Neural crest cell (in vitro differentiated cells): Measurements from ENCODE around the gene OPA1. TPM values are rescaled to one million over a fixed set of nuclear protein-coding genes. Genes with fewer than 3 reads are reported as not detected.

ENCODE experiments used
- DNase-seq: peaks from one replicate; pipeline ENCODE4 v3.0.0; 2021; ENCODE audit warnings: low read depth, mixed read lengths, low spot score
- H3K27ac Mint-ChIP-seq: one replicate; pipeline ENCODE4 v1.8.0; 2021; ENCODE audit warnings: mild to moderate bottlenecking, mixed read lengths; ENCODE audit not compliant: unreplicated experiment
- H3K27me3 Mint-ChIP-seq: 2 replicates; pipeline ENCODE4 v1.8.0; 2021; ENCODE audit warnings: low read depth, mild to moderate bottlenecking, mixed read lengths
- H3K36me3 Mint-ChIP-seq: 2 replicates; pipeline ENCODE4 v1.8.0; 2021; ENCODE audit warnings: low read depth, mild to moderate bottlenecking, mixed read lengths
- H3K4me1 Mint-ChIP-seq: 2 replicates; pipeline ENCODE4 v1.8.0; 2021; ENCODE audit warnings: mixed read lengths
- H3K4me3 Mint-ChIP-seq: one replicate; pipeline ENCODE4 v1.8.0; 2021; ENCODE audit warnings: mild to moderate bottlenecking, mixed read lengths
- H3K9me3 Mint-ChIP-seq: 2 replicates; pipeline ENCODE4 v1.8.0; 2021; ENCODE audit warnings: mixed read lengths
- total RNA-seq: library from RNA; stranded (reverse); gene quantifications from 2 replicates; pipeline ENCODE4 v1.2.1, GENCODE V29; 2021
- TF ChIP-seq, protein P1 (sequence below): fragments of 200-600 bp; sonication (generic); conservative IDR thresholded peaks from 2 replicates; pipeline ENCODE4 v1.5.0; 2021; ENCODE audit warnings: antibody characterized with exemption, mild to moderate bottlenecking

Gene OPA1
- total RNA-seq, 1 donor from 2014 or later: 60.8 TPM

DNA sequence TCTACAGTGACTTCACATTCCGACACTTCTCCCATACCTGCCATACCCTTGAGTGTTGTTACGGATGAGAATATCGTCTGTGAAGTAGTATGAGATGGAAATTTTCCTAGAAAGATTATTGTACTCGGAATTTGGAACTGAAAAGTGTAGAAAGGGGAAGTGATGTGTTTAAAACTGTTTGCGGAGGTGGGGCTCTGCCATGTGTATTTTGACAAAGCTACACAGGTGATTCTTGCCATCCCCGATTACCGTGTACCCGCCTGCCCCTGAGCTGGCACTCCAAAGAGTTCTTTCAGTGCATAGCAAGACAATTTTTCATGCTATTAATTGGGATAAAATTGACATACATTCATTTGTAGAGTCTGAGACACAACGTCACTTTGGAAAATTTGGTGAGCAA, 81.7 kb downstream of the OPA1 start:
- H3K4me1 Mint-ChIP-seq: peaks cover 29% of the 10 kb centered on the region
- DNase-seq: no peak
- no peak overlapping the region for H3K27ac Mint-ChIP-seq
- no peaks in the 10 kb centered on the region for H3K9me3 Mint-ChIP-seq
- H3K4me3 Mint-ChIP-seq: no peak overlapping the region
- H3K27me3 Mint-ChIP-seq: peaks cover 63% of the 10 kb centered on the region
- TF ChIP-seq, protein P1, sequence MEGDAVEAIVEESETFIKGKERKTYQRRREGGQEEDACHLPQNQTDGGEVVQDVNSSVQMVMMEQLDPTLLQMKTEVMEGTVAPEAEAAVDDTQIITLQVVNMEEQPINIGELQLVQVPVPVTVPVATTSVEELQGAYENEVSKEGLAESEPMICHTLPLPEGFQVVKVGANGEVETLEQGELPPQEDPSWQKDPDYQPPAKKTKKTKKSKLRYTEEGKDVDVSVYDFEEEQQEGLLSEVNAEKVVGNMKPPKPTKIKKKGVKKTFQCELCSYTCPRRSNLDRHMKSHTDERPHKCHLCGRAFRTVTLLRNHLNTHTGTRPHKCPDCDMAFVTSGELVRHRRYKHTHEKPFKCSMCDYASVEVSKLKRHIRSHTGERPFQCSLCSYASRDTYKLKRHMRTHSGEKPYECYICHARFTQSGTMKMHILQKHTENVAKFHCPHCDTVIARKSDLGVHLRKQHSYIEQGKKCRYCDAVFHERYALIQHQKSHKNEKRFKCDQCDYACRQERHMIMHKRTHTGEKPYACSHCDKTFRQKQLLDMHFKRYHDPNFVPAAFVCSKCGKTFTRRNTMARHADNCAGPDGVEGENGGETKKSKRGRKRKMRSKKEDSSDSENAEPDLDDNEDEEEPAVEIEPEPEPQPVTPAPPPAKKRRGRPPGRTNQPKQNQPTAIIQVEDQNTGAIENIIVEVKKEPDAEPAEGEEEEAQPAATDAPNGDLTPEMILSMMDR: no peak
- H3K36me3 Mint-ChIP-seq: peaks cover 24% of the 10 kb centered on the region

DNA sequence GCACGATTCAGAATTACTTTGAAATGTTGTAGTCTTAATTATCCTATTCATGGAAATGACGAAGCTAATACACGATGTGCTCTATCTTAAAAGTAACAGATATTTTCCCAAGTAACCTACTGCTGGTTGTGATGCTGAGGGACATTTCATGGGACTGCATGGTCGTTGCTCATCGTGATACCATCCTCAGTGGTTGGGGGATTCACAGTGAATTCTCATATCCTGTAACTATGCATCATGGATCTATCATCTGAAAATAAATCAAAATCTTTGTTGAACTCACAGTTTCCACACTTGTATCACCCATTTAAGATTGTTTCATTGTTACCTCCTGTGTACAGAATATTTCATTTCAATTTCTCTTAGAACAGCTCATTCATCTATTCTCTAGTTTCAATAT, 84.7 kb downstream of the OPA1 start:
- Mint-ChIP-seq H3K27ac (no peak overlapping the region), H3K4me3 (no peak overlapping the region)
- TF ChIP-seq, protein P1: no peak

GRCh38 chr3:193680220-193680619, 87.2 kb downstream of the OPA1 start:
- no peak overlapping the region for H3K27ac Mint-ChIP-seq
- DNase-seq: peak; percentile 5

More for the DNA sequence above, 84.7 kb downstream of the OPA1 start:
- DNase-seq: no peak
- H3K27me3 Mint-ChIP-seq: peaks cover 71% of the 10 kb centered on the region
- H3K4me1 Mint-ChIP-seq: peaks cover 47% of the 10 kb centered on the region
- no peaks in the 10 kb centered on the region for H3K9me3 Mint-ChIP-seq
- peaks cover 18% of the 10 kb centered on the region for H3K36me3 Mint-ChIP-seq

GRCh38 chr3:193681631-193682030, 88.6 kb downstream of the OPA1 start:
- peaks cover 13% of the 10 kb centered on the region for H3K36me3 Mint-ChIP-seq
- peaks cover 40% of the 10 kb centered on the region for H3K4me1 Mint-ChIP-seq
- H3K4me3 Mint-ChIP-seq: no peak overlapping the region
- no peak for DNase-seq
- H3K9me3 Mint-ChIP-seq: no peaks in the 10 kb centered on the region
- TF ChIP-seq, protein P1: no peak
- H3K27ac Mint-ChIP-seq: no peak overlapping the region
- peaks cover 53% of the 10 kb centered on the region for H3K27me3 Mint-ChIP-seq

More at GRCh38 chr3:193680220-193680619, 87.2 kb downstream of the OPA1 start:
- Mint-ChIP-seq H3K4me3 (no peak overlapping the region), H3K27me3 (peaks cover 58% of the 10 kb centered on the region), H3K9me3 (no peaks in the 10 kb centered on the region), H3K4me1 (peaks cover 35% of the 10 kb centered on the region), H3K36me3 (peaks cover 15% of the 10 kb centered on the region)
- TF ChIP-seq, protein P1: no peak

GRCh38 chr3:193686665-193687483, 93.9 kb downstream of the OPA1 start:
- Mint-ChIP-seq H3K27me3 (peaks cover 59% of the 10 kb centered on the region), H3K27ac (no peak overlapping the region), H3K4me3 (no peak overlapping the region), H3K4me1 (peaks cover 23% of the 10 kb centered on the region), H3K9me3 (no peaks in the 10 kb centered on the region), H3K36me3 (peaks cover 9% of the 10 kb centered on the region)
- DNase-seq: no peak
- TF ChIP-seq, protein P1: no peak
